ENCODE results near the gene SND1.

SND1 gene

DNA sequence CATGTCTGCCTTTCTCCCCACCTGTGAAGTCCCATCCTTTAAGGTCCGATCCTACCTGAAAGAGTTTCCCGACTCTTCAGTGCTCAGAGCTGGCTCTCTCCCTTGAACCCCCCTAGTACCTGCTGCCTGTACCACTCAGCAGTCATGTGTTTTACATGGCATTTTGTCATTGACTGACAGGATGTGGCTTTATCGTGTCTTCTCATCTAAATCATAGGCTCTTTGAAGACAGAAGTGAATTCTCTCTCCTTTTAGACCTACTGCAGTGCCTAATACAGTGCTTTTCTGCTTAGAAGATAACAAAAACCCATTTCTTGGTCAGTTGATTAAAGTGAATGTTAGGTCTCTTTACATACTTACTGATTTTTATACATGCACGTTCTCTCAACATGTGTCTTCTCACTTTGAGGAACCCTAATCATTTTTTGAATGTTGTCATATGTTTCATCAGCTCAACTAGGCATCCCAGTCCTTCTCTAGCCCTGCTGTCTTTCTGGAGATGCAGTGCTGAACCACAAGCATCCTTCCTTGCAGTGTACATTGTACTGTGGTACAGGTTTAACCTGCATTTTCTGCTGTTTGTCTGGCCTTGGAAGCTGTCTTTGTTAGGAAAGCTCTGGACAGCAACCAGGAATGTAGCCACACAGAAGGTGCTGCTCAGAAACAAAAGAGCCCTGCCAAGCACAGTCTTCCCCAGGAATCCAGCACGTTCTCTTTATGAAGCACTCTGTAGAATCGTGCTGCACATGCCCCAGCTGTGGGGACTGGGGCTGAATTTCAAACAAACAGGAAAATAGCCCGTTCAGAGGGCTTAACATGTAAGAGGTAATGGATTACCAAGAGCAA is 407.4 kb downstream of the SND1 start:
- no peaks in the 10 kb centered on the region for H3K36me3 ChIP-seq (ENCODE audit: control insufficient read depth, insufficient read depth, low read length)
- no peaks in the 10 kb centered on the region for H3K27me3 ChIP-seq (replicated peaks; ENCODE audit: control insufficient read depth, insufficient read depth, low read length, poor library complexity, severe bottlenecking)
- DNase-seq, result no peak
- H3K4me1 ChIP-seq (ENCODE audit: control insufficient read depth, insufficient read depth, low read length, poor library complexity, severe bottlenecking), result peaks cover 21% of the 10 kb centered on the region
- no peak overlapping the region for H3K27ac ChIP-seq (ENCODE audit: insufficient read depth, low read length, poor library complexity, severe bottlenecking)
- H3K4me3 ChIP-seq (ENCODE audit: insufficient read depth, low read depth, low read length, poor library complexity, severe bottlenecking), result no peak overlapping the region
- H3K9me3 ChIP-seq (ENCODE audit: control insufficient read depth, low read length), result no peaks in the 10 kb centered on the region

DNA sequence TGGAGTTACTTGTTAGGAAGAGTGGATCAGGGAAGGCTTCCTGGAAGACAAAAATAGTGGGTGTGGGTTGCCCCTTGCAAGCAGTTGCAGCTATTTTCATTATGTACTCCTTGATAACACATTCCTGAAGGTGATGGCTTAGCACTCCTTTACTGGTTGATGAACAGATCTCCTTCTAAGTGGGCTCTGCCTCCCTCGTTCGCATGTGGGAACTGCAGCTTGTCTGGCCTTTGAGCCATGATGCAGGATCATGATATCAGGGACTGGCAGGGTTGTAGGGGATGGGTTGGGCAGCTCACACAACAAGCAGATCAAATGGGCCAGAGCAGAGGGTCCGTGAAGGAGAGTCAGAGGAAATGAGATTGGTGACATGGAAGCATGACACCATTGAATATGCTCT is 408.0 kb downstream of the SND1 start:
- H3K9me3 ChIP-seq (ENCODE audit: control insufficient read depth, low read length), result no peaks in the 10 kb centered on the region
- no peak for DNase-seq
- no peaks in the 10 kb centered on the region for H3K27me3 ChIP-seq (replicated peaks; ENCODE audit: control insufficient read depth, insufficient read depth, low read length, poor library complexity, severe bottlenecking)
- no peaks in the 10 kb centered on the region for H3K36me3 ChIP-seq (ENCODE audit: control insufficient read depth, insufficient read depth, low read length)
- H3K4me1 ChIP-seq (ENCODE audit: control insufficient read depth, insufficient read depth, low read length, poor library complexity, severe bottlenecking), result peaks cover 21% of the 10 kb centered on the region
- no peak overlapping the region for H3K27ac ChIP-seq (ENCODE audit: insufficient read depth, low read length, poor library complexity, severe bottlenecking)
- no peak overlapping the region for H3K4me3 ChIP-seq (ENCODE audit: insufficient read depth, low read depth, low read length, poor library complexity, severe bottlenecking)

DNA sequence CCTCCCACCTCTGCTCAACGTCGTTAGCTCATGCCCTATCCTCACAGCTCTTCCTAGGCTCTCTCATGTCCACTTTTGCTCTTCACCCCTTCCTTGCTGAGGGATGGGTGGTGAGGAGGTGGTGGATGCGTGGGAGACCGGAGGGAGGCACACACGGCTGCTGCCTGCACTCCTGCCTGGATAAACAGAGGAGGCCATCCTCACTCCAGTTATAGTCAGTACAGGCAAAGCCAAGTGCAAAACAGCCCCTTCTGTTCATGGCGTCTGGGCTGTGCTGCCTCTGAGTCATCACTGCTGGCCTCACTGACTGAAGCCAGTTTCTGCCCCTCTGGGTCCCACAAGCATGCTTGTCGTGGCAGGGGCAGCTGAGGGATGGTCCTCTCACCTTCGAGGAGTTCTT is 411.1 kb downstream of the SND1 start:
- peaks cover 21% of the 10 kb centered on the region for H3K4me1 ChIP-seq (ENCODE audit: control insufficient read depth, insufficient read depth, low read length, poor library complexity, severe bottlenecking)
- H3K27me3 ChIP-seq (replicated peaks; ENCODE audit: control insufficient read depth, insufficient read depth, low read length, poor library complexity, severe bottlenecking), result no peaks in the 10 kb centered on the region
- H3K27ac ChIP-seq (ENCODE audit: insufficient read depth, low read length, poor library complexity, severe bottlenecking), result no peak overlapping the region
- H3K4me3 ChIP-seq (ENCODE audit: insufficient read depth, low read depth, low read length, poor library complexity, severe bottlenecking), result no peak overlapping the region
- no peak for DNase-seq
- no peaks in the 10 kb centered on the region for H3K36me3 ChIP-seq (ENCODE audit: control insufficient read depth, insufficient read depth, low read length)
- H3K9me3 ChIP-seq (ENCODE audit: control insufficient read depth, low read length), result no peaks in the 10 kb centered on the region

DNA sequence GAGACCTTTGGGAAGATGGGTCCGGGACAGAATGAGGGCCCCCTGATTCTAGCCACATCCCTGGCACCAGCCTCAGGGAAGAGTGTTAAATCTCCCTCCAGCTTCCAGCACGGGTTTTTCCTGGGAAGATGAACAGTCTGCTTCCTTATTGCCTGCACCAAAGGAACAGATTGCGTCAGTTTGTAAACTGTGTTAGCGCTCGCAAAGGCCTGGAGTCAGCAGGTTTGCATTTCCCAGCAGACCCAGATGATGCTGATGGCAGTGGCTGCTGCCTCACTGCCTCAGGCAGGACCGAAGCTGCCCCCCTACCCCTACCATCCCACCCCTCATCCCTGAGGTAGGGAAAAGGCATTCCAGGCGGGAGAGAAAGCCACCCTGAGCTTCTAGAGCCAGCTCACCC is 413.9 kb downstream of the SND1 start:
- DNase-seq, result no peak
- no peaks in the 10 kb centered on the region for H3K4me1 ChIP-seq (ENCODE audit: control insufficient read depth, insufficient read depth, low read length, poor library complexity, severe bottlenecking)
- no peaks in the 10 kb centered on the region for H3K36me3 ChIP-seq (ENCODE audit: control insufficient read depth, insufficient read depth, low read length)
- no peaks in the 10 kb centered on the region for H3K9me3 ChIP-seq (ENCODE audit: control insufficient read depth, low read length)
- no peaks in the 10 kb centered on the region for H3K27me3 ChIP-seq (replicated peaks; ENCODE audit: control insufficient read depth, insufficient read depth, low read length, poor library complexity, severe bottlenecking)
- H3K4me3 ChIP-seq (ENCODE audit: insufficient read depth, low read depth, low read length, poor library complexity, severe bottlenecking), result no peak overlapping the region
- H3K27ac ChIP-seq (ENCODE audit: insufficient read depth, low read length, poor library complexity, severe bottlenecking), result no peak overlapping the region

DNA sequence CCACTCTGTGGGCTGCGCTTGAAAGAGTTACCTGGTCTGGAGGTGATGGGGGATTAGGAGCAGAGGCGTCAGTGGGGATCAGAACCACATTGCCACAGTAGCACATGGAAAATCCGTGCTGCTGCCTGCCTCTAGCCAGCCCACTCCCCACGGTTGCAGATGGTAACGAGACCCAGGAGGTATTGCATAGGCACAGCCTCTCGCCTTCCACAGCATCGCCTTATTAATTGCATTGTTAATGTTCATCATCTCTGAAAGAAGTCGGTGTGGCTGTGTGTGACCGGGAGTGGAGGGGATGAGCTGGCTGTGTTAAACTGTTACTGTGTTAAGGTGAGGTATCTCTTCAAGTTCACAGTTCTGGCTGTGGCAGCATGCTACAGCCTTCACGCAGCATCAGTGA is 414.4 kb downstream of the SND1 start:
- Histone ChIP-seq H3K9me3 (ENCODE audit: control insufficient read depth, low read length) (no peaks in the 10 kb centered on the region), H3K27ac (ENCODE audit: insufficient read depth, low read length, poor library complexity, severe bottlenecking) (no peak overlapping the region), H3K27me3 (replicated peaks; ENCODE audit: control insufficient read depth, insufficient read depth, low read length, poor library complexity, severe bottlenecking) (no peaks in the 10 kb centered on the region), H3K4me3 (ENCODE audit: insufficient read depth, low read depth, low read length, poor library complexity, severe bottlenecking) (no peak overlapping the region), H3K4me1 (ENCODE audit: control insufficient read depth, insufficient read depth, low read length, poor library complexity, severe bottlenecking) (no peaks in the 10 kb centered on the region), H3K36me3 (ENCODE audit: control insufficient read depth, insufficient read depth, low read length) (no peaks in the 10 kb centered on the region)
- DNase-seq, result no peak

DNA sequence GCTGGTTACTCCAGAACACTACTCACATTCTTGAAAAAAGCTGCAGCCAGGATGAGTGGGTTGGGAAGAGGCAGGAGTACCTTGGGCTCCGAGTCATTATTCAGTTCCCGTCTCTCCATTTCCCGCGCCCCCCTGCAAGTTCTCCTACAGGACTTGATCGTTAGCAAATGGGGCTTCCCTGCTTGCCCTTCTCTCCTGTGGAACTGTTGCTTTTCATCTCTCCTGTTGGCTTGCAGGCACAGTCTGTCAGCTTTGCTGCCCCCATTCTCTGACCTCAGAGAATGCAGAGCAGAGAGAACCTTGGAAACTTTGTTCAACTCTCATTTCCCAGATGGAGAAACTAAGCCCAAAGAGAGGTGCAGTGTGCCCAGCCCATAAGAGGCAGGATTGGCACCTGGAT is 414.9 kb downstream of the SND1 start:
- Histone ChIP-seq H3K36me3 (ENCODE audit: control insufficient read depth, insufficient read depth, low read length) (no peaks in the 10 kb centered on the region), H3K9me3 (ENCODE audit: control insufficient read depth, low read length) (no peaks in the 10 kb centered on the region), H3K4me1 (ENCODE audit: control insufficient read depth, insufficient read depth, low read length, poor library complexity, severe bottlenecking) (no peaks in the 10 kb centered on the region), H3K4me3 (ENCODE audit: insufficient read depth, low read depth, low read length, poor library complexity, severe bottlenecking) (no peak overlapping the region), H3K27ac (ENCODE audit: insufficient read depth, low read length, poor library complexity, severe bottlenecking) (no peak overlapping the region), H3K27me3 (replicated peaks; ENCODE audit: control insufficient read depth, insufficient read depth, low read length, poor library complexity, severe bottlenecking) (no peaks in the 10 kb centered on the region)
- DNase-seq, result no peak

DNA sequence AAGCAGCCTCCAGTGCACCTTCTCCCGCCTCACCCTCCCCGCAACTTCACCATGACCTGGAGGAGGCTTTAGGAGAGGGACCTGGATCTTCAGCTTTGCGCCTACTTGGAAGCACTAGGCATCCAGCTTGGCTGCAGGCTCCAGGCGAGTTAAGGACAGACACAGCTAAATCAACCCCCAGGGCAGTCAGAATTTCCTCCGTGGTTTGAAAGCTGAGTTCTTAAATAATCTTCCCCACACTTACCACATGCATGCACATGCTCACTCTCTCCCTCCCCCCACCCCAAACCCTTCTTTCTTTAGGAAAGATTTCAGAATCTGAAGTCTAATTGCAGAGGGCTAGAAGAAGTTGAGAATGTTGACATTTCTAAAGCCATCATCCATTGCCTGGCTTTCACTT is 416.0 kb downstream of the SND1 start:
- no peaks in the 10 kb centered on the region for H3K4me1 ChIP-seq (ENCODE audit: control insufficient read depth, insufficient read depth, low read length, poor library complexity, severe bottlenecking)
- no peaks in the 10 kb centered on the region for H3K9me3 ChIP-seq (ENCODE audit: control insufficient read depth, low read length)
- DNase-seq, result no peak
- H3K27me3 ChIP-seq (replicated peaks; ENCODE audit: control insufficient read depth, insufficient read depth, low read length, poor library complexity, severe bottlenecking), result no peaks in the 10 kb centered on the region
- H3K36me3 ChIP-seq (ENCODE audit: control insufficient read depth, insufficient read depth, low read length), result no peaks in the 10 kb centered on the region
- H3K27ac ChIP-seq (ENCODE audit: insufficient read depth, low read length, poor library complexity, severe bottlenecking), result no peak overlapping the region
- H3K4me3 ChIP-seq (ENCODE audit: insufficient read depth, low read depth, low read length, poor library complexity, severe bottlenecking), result no peak overlapping the region

DNA sequence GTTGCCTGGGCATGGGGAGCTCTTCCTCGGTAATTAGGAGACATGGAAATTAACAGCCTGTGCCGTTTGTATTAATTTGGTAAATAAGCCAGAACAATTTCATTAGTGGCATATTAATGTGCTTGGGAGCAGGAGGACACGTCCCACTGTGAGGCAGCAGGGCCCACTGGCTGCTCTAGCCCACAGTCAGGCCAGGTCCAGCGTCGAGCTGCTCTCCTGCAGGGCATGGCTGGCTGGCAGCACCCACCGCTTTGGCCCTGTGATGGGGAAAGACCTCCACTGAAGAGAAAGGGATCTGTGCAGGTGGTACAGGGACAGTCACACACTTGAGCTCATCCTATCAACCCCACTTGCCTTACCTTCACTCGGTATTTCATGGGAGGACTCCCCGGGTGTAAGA is 416.8 kb downstream of the SND1 start:
- no peaks in the 10 kb centered on the region for H3K4me1 ChIP-seq (ENCODE audit: control insufficient read depth, insufficient read depth, low read length, poor library complexity, severe bottlenecking)
- peaks cover under 1% of the 10 kb centered on the region for H3K36me3 ChIP-seq (ENCODE audit: control insufficient read depth, insufficient read depth, low read length)
- H3K27me3 ChIP-seq (replicated peaks; ENCODE audit: control insufficient read depth, insufficient read depth, low read length, poor library complexity, severe bottlenecking), result no peaks in the 10 kb centered on the region

DNA sequence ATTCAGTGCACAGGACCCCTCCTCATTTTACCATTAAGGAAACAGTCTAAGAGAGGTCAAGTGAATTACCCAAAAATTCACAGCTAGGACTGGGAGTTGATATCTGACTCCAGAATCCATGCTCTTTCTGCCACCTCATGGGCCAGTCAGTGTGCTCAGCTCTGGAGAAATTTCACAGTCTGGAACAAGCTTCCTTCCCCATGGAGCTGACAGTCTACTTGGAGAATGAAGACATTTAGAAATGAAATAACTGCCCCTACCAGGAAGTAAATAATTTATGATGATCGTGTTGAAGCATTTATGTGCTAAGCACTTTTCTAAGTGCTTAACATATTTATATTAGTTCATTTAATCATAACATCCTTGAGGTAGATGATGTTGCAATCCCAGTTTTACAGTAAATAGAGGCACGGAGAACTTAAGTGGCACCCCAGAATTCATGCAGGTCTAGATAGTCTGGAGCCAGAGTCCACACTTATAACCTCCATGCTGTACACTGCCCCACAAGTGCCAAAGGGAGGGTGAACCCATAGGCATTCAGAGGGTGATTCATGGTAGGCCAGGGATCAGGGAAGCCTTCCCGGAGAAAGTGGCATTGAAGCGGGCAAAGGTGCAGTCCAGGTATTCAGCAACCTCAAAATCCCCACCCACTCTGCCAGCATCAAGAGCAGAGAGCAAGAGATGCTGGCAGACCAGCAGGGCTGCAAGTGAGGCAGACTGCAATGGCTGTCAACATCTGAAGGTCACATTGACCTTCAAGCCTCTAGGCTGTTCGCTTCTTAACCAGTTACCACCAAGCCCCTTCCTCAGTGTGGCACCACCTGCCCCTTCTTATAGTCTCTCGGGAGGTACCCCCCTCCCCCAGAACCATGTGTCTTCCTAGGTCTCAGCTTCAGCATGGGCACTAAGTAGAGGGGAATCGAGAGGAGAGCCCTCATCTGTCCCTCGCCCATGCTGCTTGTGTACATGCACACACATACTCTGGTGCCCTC is 417.7 kb downstream of the SND1 start:
- H3K36me3 ChIP-seq (ENCODE audit: control insufficient read depth, insufficient read depth, low read length), result peaks cover 7% of the 10 kb centered on the region
- no peak overlapping the region for H3K4me3 ChIP-seq (ENCODE audit: insufficient read depth, low read depth, low read length, poor library complexity, severe bottlenecking)
- H3K27me3 ChIP-seq (replicated peaks; ENCODE audit: control insufficient read depth, insufficient read depth, low read length, poor library complexity, severe bottlenecking), result no peaks in the 10 kb centered on the region
- DNase-seq, result no peak
- no peaks in the 10 kb centered on the region for H3K4me1 ChIP-seq (ENCODE audit: control insufficient read depth, insufficient read depth, low read length, poor library complexity, severe bottlenecking)
- H3K9me3 ChIP-seq (ENCODE audit: control insufficient read depth, low read length), result no peaks in the 10 kb centered on the region
- H3K27ac ChIP-seq (ENCODE audit: insufficient read depth, low read length, poor library complexity, severe bottlenecking), result no peak overlapping the region

More for the DNA sequence above, 416.8 kb downstream of the SND1 start:
- Histone ChIP-seq H3K27ac (ENCODE audit: insufficient read depth, low read length, poor library complexity, severe bottlenecking) (no peak overlapping the region), H3K4me3 (ENCODE audit: insufficient read depth, low read depth, low read length, poor library complexity, severe bottlenecking) (no peak overlapping the region), H3K9me3 (ENCODE audit: control insufficient read depth, low read length) (no peaks in the 10 kb centered on the region)
- DNase-seq, result no peak

DNA sequence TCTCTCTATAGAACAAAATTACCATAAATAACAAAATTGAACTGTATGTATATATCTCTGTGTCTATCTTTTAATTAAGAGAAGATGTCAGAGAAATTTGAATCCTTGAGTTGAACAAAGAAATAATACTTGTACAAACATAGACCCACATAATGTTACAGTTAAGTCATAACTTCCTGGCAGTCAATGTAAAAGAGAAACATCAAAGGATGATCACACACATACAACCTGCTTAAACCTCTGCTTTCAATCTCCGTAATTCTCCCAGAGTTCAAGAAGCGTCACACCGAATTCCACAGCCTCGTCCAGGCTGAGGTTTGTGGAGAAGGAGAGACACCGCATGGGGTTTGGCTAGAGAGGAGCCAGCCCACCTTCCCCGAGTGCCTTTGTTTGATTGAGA is 419.4 kb downstream of the SND1 start:
- Histone ChIP-seq H3K9me3 (ENCODE audit: control insufficient read depth, low read length) (no peaks in the 10 kb centered on the region), H3K4me1 (ENCODE audit: control insufficient read depth, insufficient read depth, low read length, poor library complexity, severe bottlenecking) (no peaks in the 10 kb centered on the region), H3K36me3 (ENCODE audit: control insufficient read depth, insufficient read depth, low read length) (peaks cover 23% of the 10 kb centered on the region), H3K27ac (ENCODE audit: insufficient read depth, low read length, poor library complexity, severe bottlenecking) (no peak overlapping the region), H3K4me3 (ENCODE audit: insufficient read depth, low read depth, low read length, poor library complexity, severe bottlenecking) (no peak overlapping the region), H3K27me3 (replicated peaks; ENCODE audit: control insufficient read depth, insufficient read depth, low read length, poor library complexity, severe bottlenecking) (no peaks in the 10 kb centered on the region)
- no peak for DNase-seq
